Spleen (tissue), 7 donors: Measurements from ENCODE around the gene GATA3.

Experiments used
- CTCF ChIP-seq, 11 experiments: fragments of 200-600 bp in 7 of 11; fragments of 450-650 bp in 4 of 11; sonication (generic) in 4 of 11; IDR thresholded peaks in 8 of 11; conservative IDR thresholded peaks in 3 of 11; 1 replicate in 7 of 11; 2 replicates in 4 of 11; pipeline versions ENCODE4 v1.4.0 to v1.8.0; 2016 to 2021; ENCODE audit warnings: antibody characterized with exemption in 11 of 11, inconsistent platforms in 4 of 11, mild to moderate bottlenecking in 1 of 11
- POLR2A ChIP-seq, 3 donors: fragments of 450-650 bp; IDR thresholded peaks; one replicate each; pipeline ENCODE4 v1.5.1; 2017; ENCODE audit warnings: antibody characterized with exemption in 3 of 3, mild to moderate bottlenecking in 1 of 3
- POLR2AphosphoS5 ChIP-seq, 3 donors: sonication (generic); formaldehyde crosslinking; IDR thresholded peaks; one replicate each; pipeline ENCODE4 v1.5.1; 2017; ENCODE audit warnings: antibody characterized with exemption in 3 of 3
- donor health status: DM: no; HTN: no; CAD: no; lungs with moderate emphysema.
- donor health status: DM: no; HTN: no; CAD: no.
- donor health status: DM: no; HTN: no; CAD: no.

DNA sequence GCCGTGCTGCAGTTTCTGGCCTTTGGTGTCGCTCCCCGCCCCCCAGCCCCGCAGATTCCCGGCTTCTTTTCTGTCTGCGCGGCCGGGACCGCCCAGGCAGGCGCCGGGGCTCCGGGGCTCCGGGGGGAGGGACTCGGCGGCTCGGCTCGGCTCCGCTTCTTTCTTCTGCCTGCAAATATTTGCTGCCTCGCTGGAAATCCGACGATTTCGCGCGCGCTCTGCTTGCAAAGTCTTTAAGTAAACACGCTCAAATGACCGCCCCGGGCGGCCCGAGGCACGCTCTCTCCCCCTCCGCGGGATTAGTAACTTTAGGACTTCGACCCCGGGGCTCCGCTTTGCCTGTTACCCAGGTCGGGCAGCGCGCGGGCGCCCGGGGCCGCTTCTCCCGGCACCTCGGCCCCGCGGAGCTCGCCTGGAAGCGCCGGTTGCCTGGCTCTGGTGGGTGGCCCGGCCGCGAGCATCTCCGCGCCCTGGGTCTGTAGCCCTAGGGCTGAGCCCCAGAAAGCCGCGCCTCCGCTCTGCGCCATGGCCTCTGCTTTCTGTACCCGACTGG lies 3.9 kb upstream of the GATA3 start:
- TF ChIP-seq POLR2AphosphoS5 (IDR thresholded peaks at IDR 0.05) (no peak), CTCF (IDR thresholded peaks at IDR 0.05 in 8 of 11, conservative IDR thresholded peaks at IDR 0.05 in 3 of 11) (no peak), POLR2A (IDR thresholded peaks at IDR 0.05) (no peak)
